T47D (cell line): Measurements from ENCODE around the gene CCDC12.

Experiments
- DNase-seq, 2 experiments: peaks; one replicate each; pipeline versions ENCODE4 v3.0.0 to v3.0.0-alpha.2; 2011 to 2012; ENCODE audit warnings: low read depth in 1 of 2, low spot score in 1 of 2
- JUND ChIP-seq: IDR thresholded peaks from 2 replicates; pipeline ENCODE4 v1.6.1; 2012; ENCODE audit warnings: low read depth
- in situ Hi-C: cut with HindIII; loops from 2 replicates; pipeline ENCODE4 v1.10.0; 2016; ENCODE audit warnings: low sequenced_read_pairs, low pct_unique_long_range_greater_than_20kb

The CCDC12 gene

DNA sequence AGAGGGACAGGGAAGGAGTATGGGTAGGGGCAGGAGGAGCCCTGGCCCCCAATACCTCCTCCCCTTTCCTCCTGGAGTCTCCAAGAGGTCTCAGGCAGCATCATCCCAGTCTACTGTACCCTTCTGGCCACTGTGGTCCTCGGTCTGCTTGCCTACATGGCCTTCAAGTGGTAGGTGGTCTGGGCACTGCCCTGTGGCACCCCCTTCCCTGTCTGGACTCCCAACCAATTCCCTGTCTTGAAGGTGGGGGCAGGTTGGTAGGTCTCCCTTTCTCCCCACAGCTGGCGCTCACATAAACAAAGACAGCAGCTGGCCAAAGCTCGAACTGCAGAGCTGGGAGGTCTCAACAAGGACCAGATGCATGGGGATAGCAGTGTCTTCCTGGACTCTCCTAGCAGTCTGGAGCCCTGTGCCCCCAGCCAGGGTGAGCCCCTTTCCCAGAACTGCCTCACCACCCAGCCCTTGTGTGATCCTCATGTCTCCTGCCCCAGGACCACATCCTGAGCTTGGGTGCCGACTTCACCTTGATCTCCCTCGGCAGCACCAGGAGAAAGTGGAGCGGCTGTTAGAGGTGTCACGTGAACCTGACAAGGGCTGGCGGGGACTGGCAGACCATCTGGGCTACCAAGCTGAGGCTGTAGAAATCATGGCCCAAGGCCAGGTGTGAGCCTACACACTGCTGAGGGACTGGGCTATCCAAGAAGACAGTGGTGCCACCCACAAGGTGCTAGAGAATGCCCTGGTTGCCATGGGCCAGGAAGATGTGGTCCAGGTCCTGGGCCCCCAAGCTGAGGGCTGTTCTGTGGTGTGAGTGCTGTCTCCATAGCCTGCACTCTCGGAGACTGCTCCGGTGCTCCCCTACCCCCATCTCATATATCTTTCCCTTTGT lies 36.0 kb upstream of the CCDC12 start:
- TF ChIP-seq JUND, result no peak
- in situ Hi-C loops, result no loop called here
- no peak for DNase-seq

DNA sequence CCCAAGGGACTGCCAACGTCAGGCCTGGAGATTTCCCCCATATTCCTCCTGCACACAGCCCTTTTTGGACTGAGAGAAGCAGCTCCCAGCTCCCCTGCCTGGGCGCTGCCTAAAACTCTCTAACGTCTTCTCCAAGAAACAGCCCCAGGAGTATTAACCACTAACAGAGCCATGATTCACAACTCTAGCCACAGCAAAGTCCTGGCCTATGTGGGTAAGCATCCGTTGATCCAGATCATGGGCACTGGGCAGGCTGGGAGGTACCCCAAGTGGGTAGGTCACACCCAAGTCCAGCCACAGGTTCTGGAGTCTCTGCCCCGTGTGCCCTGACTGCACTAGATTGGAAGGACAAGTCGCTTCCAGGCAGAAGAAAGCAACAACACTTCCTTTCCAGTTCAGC lies 34.8 kb upstream of the CCDC12 start:
- DNase-seq, result no peak
- TF ChIP-seq JUND, result no peak
- in situ Hi-C loops, result no loop called here

DNA sequence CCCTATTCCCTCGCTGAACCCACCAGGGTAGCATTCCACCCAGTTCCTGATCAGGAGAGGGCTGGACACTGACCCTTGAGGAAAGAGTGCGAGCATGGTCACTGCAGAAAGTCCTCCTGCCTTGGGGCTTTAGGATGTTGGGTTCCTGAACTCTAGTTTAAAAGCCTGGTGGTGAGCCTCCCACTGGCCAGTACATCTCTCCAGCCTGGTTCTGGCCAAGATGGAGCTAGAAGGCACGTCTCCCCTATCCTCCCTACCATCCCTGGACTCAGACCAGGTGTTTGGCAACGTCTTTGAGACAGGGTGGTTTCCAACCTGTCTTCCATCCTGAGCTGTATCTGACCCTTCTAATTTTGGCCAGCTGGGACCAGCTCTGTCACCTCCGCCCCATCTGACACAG lies 34.4 kb upstream of the CCDC12 start:
- DNase-seq, result no peak
- in situ Hi-C loops, result no loop called here
- TF ChIP-seq JUND, result no peak

DNA sequence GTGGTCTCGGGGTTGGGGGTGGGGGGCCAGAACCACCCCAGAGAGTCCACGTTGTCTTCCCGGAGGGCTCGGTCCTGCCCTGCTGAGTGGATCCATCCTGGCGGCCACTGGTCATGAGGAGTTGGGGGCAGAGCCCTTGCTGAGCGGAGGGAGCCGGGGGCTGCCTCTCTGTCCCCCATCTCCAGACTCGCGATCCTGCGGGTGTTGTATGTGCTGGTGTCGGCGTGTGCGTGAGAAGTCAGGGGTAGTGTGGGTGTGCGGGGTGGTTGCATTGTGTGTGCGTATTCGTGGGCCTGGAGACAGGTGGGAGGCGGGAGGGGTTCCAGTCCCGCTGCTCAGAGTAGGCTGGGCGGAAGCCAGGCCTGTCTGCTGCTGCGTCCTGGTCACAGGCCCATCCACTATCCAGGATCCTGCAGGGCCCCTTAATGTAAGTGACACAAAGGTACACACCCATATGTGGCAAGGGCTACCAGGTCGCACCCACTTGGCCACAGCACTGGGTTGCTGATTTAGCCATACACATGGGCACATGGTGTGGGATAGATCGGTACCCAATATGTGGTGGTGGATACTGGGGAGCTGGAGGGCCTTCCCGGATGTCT lies 33.7 kb upstream of the CCDC12 start:
- no peak for DNase-seq
- TF ChIP-seq JUND, result no peak
- in situ Hi-C loops, result no loop called here

DNA sequence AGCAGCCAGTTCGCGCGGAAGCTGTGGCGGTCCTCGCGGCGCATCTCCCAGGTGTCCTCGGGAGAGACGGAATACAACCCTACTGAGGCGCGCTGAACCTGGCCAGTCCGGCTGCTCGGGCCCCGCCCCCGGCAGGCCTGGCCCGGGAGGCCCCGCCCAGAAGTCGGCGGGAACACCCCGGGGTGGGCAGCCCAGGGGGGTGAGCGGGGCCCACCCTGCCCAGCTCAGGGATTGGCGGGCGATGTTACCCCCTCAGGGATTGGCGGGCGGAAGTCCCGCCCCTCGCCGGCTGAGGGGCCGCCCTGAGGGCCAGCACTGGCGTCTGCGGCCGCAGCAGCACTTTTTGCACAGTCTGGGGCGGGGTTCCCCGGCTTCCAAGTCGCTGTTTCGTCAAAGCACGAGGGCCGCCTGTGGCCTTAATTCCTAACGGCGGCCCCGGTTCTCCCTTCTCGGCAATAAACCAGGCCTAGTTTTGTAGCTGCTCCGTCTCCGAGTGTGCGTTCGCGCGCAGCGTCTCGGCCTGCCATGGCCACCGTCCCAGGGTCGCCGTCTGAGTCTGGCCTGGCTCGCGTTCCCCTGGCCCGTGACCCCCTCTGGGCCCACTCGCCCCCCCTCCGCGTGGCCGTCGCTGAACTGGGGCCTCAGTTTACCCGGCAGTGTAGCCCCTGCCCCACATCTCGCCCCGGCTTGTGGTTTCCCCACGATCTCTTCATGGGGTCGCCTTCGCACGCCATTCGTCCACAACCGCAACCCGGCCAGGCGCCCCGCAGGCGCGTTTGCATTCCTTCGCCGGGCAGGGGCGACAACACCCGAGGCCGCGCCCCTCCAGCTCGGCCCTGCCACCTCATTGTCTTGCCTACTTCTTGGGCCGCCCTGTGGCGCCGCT lies 32.9 kb upstream of the CCDC12 start:
- TF ChIP-seq JUND, result no peak
- no peak for DNase-seq
- in situ Hi-C loops, result no loop called here

GRCh38 chr3:47008851-47009224 lies 32.3 kb upstream of the CCDC12 start:
- in situ Hi-C loops, result no loop called here
- DNase-seq, result no peak
- TF ChIP-seq JUND, result no peak

DNA sequence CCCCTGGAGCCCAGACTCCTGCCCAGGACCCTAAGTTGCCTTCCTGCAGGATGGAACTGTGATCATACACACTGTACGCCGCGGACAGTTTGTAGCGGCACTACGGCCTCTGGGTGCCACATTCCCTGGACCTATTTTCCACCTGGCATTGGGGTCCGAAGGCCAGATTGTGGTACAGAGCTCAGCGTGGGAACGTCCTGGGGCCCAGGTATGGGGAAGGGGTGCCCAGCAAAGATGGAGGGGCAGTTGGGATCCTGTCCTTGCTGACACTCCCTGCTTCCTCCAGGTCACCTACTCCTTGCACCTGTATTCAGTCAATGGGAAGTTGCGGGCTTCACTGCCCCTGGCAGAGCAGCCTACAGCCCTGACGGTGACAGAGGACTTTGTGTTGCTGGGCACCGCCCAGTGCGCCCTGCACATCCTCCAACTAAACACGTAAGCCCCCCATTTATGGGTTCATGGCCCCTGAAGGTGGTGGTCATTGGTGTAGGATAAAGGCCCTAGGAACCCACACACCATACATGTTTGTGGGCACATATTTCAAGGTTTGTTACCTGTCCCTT lies 31.8 kb upstream of the CCDC12 start:
- TF ChIP-seq JUND, result no peak
- no peak for DNase-seq
- in situ Hi-C loops, result no loop called here

DNA sequence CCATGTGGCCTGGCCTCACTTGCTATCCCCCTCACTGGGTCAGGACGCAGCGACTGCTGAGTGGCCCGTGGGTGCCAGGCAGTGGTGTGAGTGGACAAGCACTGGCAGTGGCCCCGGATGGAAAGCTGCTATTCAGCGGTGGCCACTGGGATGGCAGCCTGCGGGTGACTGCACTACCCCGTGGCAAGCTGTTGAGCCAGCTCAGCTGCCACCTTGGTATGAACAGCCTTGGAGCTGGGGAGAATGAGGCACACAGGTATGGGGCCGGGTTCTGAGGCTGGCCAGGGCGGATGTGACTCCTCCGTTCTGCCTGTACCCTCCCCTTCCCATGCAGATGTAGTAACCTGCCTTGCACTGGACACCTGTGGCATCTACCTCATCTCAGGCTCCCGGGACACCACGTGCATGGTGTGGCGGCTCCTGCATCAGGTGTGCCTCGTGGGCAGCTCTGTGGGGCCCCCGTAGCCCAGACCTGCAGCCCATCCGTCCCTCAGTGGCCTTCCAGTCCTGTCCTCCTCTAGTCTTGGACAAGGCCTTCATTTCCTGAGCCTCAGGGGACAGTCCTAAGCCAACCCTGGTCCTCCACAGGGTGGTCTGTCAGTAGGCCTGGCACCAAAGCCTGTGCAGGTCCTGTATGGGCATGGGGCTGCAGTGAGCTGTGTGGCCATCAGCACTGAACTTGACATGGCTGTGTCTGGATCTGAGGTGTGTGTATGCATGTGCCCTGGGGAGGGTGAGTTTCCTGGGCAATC lies 31.1 kb upstream of the CCDC12 start:
- in situ Hi-C loops, result no loop called here
- no peak for TF ChIP-seq JUND
- DNase-seq, result no peak

DNA sequence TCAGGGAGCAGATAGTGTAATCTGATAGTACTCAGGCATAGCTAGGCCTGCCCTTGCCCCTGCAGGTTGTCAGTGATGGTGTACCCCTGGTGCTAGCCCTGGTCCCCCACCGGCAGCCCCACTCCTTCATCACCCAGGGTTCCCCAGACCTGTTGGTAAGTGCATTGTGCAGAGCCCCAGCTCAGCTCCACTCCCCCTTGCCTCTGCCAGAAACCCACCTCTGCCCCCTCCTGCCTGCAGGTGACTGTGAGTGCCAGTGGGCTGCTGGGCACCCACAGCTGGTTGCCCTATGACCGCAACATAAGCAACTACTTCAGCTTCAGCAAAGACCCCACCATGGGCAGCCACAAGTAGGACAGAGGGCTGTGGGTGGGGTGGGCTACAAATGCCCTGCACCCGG lies 30.5 kb upstream of the CCDC12 start:
- TF ChIP-seq JUND, result no peak
- in situ Hi-C loops, result no loop called here
- no peak for DNase-seq

GRCh38 chr3:47006145-47006651 lies 29.7 kb upstream of the CCDC12 start:
- TF ChIP-seq JUND, result no peak
- DNase-seq, result no peak
- in situ Hi-C loops, result no loop called here

DNA sequence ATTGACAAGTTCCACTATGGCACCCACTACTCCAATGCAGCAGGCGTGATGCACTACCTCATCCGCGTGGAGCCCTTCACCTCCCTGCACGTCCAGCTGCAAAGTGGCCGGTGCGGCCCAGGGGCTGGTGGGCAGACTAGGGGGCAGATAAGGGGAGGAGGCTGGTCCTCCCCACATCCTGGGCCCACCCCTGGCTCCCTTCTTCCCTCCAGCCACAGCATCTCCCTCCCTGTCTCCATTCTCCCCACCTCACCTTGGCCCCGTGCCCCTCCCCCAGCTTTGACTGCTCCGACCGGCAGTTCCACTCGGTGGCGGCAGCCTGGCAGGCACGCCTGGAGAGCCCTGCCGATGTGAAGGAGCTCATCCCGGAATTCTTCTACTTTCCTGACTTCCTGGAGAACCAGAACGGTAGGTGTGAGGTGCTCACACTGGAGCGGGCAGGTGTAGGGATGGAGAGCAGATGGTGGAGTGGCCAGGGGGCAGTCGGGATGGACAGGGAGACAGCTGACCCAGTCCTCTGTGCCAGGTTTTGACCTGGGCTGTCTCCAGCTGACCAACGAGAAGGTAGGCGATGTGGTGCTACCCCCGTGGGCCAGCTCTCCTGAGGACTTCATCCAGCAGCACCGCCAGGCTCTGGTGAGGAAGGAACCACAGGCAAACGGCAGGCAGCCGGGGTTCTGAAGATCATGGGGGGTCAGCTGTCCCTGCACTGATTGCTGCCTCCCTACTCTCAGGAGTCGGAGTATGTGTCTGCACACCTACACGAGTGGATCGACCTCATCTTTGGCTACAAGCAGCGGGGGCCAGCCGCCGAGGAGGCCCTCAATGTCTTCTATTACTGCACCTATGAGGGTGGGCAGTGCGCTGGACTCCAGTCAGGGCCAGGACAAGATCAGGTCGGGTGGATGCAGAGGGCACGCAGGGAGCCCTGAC lies 28.9 kb upstream of the CCDC12 start:
- in situ Hi-C loops, result no loop called here
- TF ChIP-seq JUND, result no peak
- DNase-seq, result peak in 1 of 2 experiments; percentile 36
